ENCODE measurements around the gene KRTAP2-3. TPM values are rescaled to one million over a fixed set of nuclear protein-coding genes. Genes with fewer than 3 reads are reported as not detected.
"Not testable (repeated sequence)": the region's sequence is repeated elsewhere in the genome, so short reads cannot be mapped to it uniquely, and the experiment has no call there.

The KRTAP2-3 gene
- total RNA-seq, 2 experiments from 2014 or later: not detected

DNA sequence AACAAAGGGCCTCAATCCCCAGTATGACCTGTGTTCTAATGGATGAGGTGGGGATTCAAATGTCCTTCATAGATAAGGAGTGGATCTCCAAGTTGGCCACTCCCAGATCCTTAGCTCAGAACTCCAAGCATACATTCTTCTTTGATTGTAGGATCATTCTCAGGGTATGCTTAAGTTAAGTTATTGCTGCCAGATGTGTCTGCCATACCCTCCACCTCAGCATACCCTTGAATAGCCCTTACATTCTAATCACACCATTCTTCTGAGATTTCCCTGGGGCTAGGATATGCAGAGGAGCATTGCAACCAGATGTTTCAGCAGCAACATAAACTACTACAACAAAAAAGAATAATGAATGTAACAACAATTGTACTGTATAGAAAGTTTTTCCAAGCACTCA lies 7.4 kb upstream of the KRTAP2-3 start:
- no peaks in the 10 kb centered on the region for H3K79me2 ChIP-seq (ENCODE audit: insufficient read depth, low read depth, low read length)
- no peak overlapping the region for H2AFZ ChIP-seq (ENCODE audit: low read length)
- no peak overlapping the region for H3K4me2 ChIP-seq (ENCODE audit: low read length)
- BruUV-seq (replicated peaks): no TSS peak
- no peak overlapping the region for H3K4me3 ChIP-seq (ENCODE audit: low read depth, low read length, poor library complexity, severe bottlenecking)
- no peaks in the 10 kb centered on the region for H4K20me1 ChIP-seq (ENCODE audit: insufficient read depth, low read length)
- no peaks in the 10 kb centered on the region for H3K9me3 ChIP-seq (ENCODE audit: low read length)
- ChIA-PET POLR2A (no interaction called here), CTCF (ENCODE audit: unreplicated experiment) (no interaction called here)
- intact Hi-C loops (cut with micrococcal nuclease; ENCODE audit: unreplicated experiment): no loop called here
- no peaks in the 10 kb centered on the region for H3K36me3 ChIP-seq (ENCODE audit: insufficient read depth, low read length)
- no peak overlapping the region for H3K27ac ChIP-seq (ENCODE audit: low read depth, low read length, poor library complexity, severe bottlenecking)
- H3K4me1 ChIP-seq (ENCODE audit: insufficient read depth, low read length, poor library complexity, severe bottlenecking): no peaks in the 10 kb centered on the region
- no peaks in the 10 kb centered on the region for H3K9me2 ChIP-seq (ENCODE audit: insufficient read depth, low read length)
- no peak for DNase-seq (ENCODE audit: low spot score)
- TF ChIP-seq, protein P1, sequence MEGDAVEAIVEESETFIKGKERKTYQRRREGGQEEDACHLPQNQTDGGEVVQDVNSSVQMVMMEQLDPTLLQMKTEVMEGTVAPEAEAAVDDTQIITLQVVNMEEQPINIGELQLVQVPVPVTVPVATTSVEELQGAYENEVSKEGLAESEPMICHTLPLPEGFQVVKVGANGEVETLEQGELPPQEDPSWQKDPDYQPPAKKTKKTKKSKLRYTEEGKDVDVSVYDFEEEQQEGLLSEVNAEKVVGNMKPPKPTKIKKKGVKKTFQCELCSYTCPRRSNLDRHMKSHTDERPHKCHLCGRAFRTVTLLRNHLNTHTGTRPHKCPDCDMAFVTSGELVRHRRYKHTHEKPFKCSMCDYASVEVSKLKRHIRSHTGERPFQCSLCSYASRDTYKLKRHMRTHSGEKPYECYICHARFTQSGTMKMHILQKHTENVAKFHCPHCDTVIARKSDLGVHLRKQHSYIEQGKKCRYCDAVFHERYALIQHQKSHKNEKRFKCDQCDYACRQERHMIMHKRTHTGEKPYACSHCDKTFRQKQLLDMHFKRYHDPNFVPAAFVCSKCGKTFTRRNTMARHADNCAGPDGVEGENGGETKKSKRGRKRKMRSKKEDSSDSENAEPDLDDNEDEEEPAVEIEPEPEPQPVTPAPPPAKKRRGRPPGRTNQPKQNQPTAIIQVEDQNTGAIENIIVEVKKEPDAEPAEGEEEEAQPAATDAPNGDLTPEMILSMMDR (conservative IDR thresholded peaks at IDR 0.05; ENCODE audit: low read length): no peak
- no peak for TF ChIP-seq EZH2phosphoT487 (IDR thresholded peaks at IDR 0.05; ENCODE audit: borderline replicate concordance, low read depth, low read length)

DNA sequence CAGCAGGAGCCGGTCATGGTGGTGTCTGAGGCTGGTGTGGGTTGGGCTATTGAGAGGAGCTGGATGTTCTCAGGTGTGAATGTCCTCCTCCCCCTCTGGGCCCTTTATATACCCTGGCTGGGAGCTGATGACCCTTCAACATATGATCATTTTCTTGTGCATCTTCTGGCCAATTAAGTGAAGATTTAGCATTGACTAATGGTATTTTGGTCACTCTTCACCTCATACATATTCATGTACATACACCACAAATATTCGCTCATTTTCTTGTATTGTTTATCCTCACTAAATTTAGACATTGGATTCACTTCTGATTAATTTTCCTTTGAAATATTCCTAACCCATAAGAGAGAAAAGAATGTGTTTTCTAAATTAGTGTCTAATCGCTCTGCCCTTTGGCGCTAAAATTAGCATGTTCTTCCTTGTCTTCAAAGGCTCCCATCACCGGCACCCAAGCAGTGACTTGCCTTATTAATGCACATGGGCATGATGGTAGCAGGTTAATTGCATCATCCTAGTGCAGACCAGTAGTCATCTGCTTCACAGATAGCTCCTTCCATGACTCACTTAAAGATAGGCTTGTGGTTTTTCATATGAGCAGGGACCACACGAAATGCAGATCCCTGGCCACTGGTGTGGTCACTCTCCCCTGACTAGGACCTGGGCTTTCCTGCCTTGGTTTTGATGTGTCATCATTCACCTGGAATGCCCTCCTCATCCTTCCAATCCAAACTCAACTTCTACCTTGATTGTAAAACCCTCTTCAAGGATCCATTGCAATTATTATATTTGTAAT lies 6.1 kb upstream of the KRTAP2-3 start, which contains the start of gene KRTAP2-4:
Gene KRTAP2-4, minus strand, starts transcription at position 51 of the 796 bp plus-strand sequence. Its CDS starts 34 bp downstream, at position 17.
- H3K27ac ChIP-seq (ENCODE audit: low read depth, low read length, poor library complexity, severe bottlenecking): no peak within 1 kb of the TSS
- TF ChIP-seq, protein P1 (conservative IDR thresholded peaks at IDR 0.05; ENCODE audit: low read length): no peak
- TF ChIP-seq EZH2phosphoT487 (IDR thresholded peaks at IDR 0.05; ENCODE audit: borderline replicate concordance, low read depth, low read length): no peak
- no peak within 1 kb of the TSS for H3K4me2 ChIP-seq (ENCODE audit: low read length)
- H4K20me1 ChIP-seq (ENCODE audit: insufficient read depth, low read length): no peaks in the 10 kb centered on the region
- H3K4me1 ChIP-seq (ENCODE audit: insufficient read depth, low read length, poor library complexity, severe bottlenecking): no peaks in the 10 kb centered on the region
- H3K4me3 ChIP-seq (ENCODE audit: low read depth, low read length, poor library complexity, severe bottlenecking): no peak within 1 kb of the TSS
- ChIA-PET POLR2A (no interaction called here), CTCF (ENCODE audit: unreplicated experiment) (no interaction called here)
- no peak for DNase-seq (ENCODE audit: low spot score)
- H3K36me3 ChIP-seq (ENCODE audit: insufficient read depth, low read length): no peaks in the 10 kb centered on the region
- no peaks in the 10 kb centered on the region for H3K79me2 ChIP-seq (ENCODE audit: insufficient read depth, low read depth, low read length)
- H3K9me2 ChIP-seq (ENCODE audit: insufficient read depth, low read length): no peaks in the 10 kb centered on the region
- intact Hi-C loops (cut with micrococcal nuclease; ENCODE audit: unreplicated experiment): no loop called here
- H2AFZ ChIP-seq (ENCODE audit: low read length): no peak within 1 kb of the TSS
- no peaks in the 10 kb centered on the region for H3K9me3 ChIP-seq (ENCODE audit: low read length)
- no TSS peak for BruUV-seq (replicated peaks)

DNA sequence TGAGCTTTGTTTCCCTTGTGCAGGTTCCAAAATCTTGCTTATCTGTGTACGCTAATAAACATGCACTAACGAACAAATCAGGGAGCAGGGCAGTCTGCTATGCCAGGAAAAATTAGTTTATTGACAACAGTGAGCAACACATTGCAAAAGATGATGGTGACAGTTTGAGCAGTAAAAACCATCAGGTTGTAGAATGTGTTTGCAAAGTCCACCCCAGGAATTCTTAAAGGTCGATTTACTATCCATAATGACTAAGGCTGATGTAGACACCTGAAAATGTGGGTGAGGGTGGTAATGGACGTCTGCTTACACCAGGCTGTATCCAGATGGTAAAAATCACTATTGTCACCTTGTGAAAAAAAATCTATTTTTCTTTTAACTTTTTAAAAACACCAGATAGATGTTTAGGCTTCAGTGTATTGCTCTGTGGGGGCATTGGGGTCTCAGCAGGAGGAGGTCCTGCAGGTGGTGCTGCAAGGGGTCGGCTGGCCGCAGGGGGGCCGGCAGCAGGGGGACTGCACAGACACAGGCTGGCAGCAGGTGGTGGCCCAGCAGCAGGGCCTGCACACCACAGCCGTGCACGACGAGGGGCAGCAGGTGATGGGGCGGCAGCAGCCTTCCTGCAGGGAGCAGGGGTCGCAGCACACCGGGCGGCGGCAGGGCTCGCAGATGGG lies 5.2 kb upstream of the KRTAP2-3 start:
- H3K9me2 ChIP-seq (ENCODE audit: insufficient read depth, low read length); DNase-seq (ENCODE audit: low spot score); H3K4me3 ChIP-seq (ENCODE audit: low read depth, low read length, poor library complexity, severe bottlenecking); CTCF ChIA-PET (ENCODE audit: unreplicated experiment); BruUV-seq (replicated peaks); H3K4me1 ChIP-seq (ENCODE audit: insufficient read depth, low read length, poor library complexity, severe bottlenecking); H3K4me2 ChIP-seq (ENCODE audit: low read length); H3K79me2 ChIP-seq (ENCODE audit: insufficient read depth, low read depth, low read length); H3K27ac ChIP-seq (ENCODE audit: low read depth, low read length, poor library complexity, severe bottlenecking); H3K9me3 ChIP-seq (ENCODE audit: low read length); H4K20me1 ChIP-seq (ENCODE audit: insufficient read depth, low read length); H3K36me3 ChIP-seq (ENCODE audit: insufficient read depth, low read length); H2AFZ ChIP-seq (ENCODE audit: low read length); POLR2A ChIA-PET; intact Hi-C loops (cut with micrococcal nuclease; ENCODE audit: unreplicated experiment): not testable (repeated sequence)

Measured in OCI-LY7 (cell line).